OCI-LY3 (cell line): ENCODE measurements around the gene CGREF1.

Experiments used
- H2AFZ ChIP-seq: fragments of 200-600, 300-600 bp; shearing (Covaris generic); 2 replicates; pipeline ENCODE4 v1.6.0; 2014; ENCODE audit warnings: antibody characterized with exemption, low read depth, low read length
- H3K27ac ChIP-seq: fragments of 200-600, 300-600 bp; sonication (generic); 2 replicates; pipeline ENCODE4 v1.5.1; 2014; ENCODE audit warnings: mild to moderate bottlenecking, low read length, moderate library complexity, mixed read lengths
- H3K27me3 ChIP-seq: fragments of 200-600, 300-600 bp; sonication (generic); 2 replicates; pipeline ENCODE4 v1.6.1; 2014; ENCODE audit warnings: low read depth, low read length, mixed read lengths
- H3K36me3 ChIP-seq: fragments of 200-600, 300-600 bp; sonication (generic); replicated peaks from 2 replicates; pipeline ENCODE3; 2014; ENCODE audit warnings: low read depth, low read length, mixed read lengths
- H3K4me1 ChIP-seq: fragments of 300-600, 200-600 bp; sonication (generic); 2 replicates; pipeline ENCODE4 v1.6.1; 2014; ENCODE audit warnings: low read length, mixed read lengths
- H3K4me2 ChIP-seq: fragments of 200-600, 300-600 bp; sonication (generic); 2 replicates; pipeline ENCODE4 v1.6.1; 2014; ENCODE audit warnings: low read length, mixed read lengths
- H3K4me3 ChIP-seq: fragments of 300-600, 200-600 bp; sonication (generic); 2 replicates; pipeline ENCODE4 v1.5.1; 2014; ENCODE audit warnings: antibody characterized with exemption, mild to moderate bottlenecking, low read length, moderate library complexity
- H3K79me2 ChIP-seq: fragments of 300-600, 200-600 bp; shearing (Covaris generic); 2 replicates; pipeline ENCODE4 v1.6.1; 2014; ENCODE audit warnings: mild to moderate bottlenecking, low read length, mixed read lengths
- H3K9ac ChIP-seq: fragments of 300-600, 200-600 bp; shearing (Covaris generic); 2 replicates; pipeline ENCODE4 v1.6.0; 2014; ENCODE audit warnings: mild to moderate bottlenecking, low read length, moderate library complexity
- H3K9me3 ChIP-seq: fragments of 200-600, 300-600 bp; shearing (Covaris generic); 2 replicates; pipeline ENCODE4 v1.6.1; 2014; ENCODE audit warnings: low read length, mixed read lengths; ENCODE audit not compliant: insufficient read depth
- H4K20me1 ChIP-seq: fragments of 200-600, 300-600 bp; sonication (generic); 2 replicates; pipeline ENCODE4 v1.6.1; 2016; ENCODE audit warnings: low read length, mixed read lengths; ENCODE audit not compliant: insufficient read depth
- EZH2phosphoT487 ChIP-seq: fragments of 200-600 bp; shearing (Covaris generic); IDR thresholded peaks from 2 replicates; pipeline ENCODE4 v1.6.1; 2018; ENCODE audit warnings: antibody characterized with exemption, mixed run types, low read depth
- TF ChIP-seq, protein P1 (sequence below): fragments of 200-600, 300-600 bp; sonication (generic); IDR thresholded peaks from 2 replicates; pipeline ENCODE4 v1.5.1; 2014; ENCODE audit warnings: antibody characterized with exemption, low read length, low read depth

The CGREF1 gene

DNA sequence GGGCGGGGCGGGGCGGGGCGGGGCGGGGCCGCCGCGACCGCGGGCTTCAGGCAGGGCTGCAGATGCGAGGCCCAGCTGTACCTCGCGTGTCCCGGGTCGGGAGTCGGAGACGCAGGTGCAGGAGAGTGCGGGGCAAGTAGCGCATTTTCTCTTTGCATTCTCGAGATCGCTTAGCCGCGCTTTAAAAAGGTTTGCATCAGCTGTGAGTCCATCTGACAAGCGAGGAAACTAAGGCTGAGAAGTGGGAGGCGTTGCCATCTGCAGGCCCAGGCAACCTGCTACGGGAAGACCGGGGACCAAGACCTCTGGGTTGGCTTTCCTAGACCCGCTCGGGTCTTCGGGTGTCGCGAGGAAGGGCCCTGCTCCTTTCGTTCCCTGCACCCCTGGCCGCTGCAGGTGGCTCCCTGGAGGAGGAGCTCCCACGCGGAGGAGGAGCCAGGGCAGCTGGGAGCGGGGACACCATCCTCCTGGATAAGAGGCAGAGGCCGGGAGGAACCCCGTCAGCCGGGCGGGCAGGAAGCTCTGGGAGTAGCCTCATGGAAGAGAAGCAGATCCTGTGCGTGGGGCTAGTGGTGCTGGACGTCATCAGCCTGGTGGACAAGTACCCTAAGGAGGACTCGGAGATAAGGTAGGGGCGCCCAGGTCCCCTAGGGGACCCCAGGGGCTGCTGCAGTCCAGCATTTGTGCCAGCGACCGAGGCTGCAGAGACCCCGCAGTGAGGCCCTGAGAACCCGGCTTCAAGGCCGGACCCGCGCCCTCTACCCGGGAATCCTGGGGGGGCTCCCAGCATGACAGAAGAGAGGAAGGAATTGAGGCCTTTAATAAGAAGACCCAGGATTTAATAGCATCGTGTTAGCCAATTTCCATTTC lies 32.0 kb downstream of the CGREF1 start, which contains the start of gene KHK:
KHK (plus strand) TSS at position 49 of the 870 bp plus-strand sequence; CDS start at position 537, 488 bp downstream.
- Histone ChIP-seq H3K36me3 (no peaks in the 10 kb centered on the region), H3K27ac (peak within 1 kb of the TSS; percentile 14; the same call in 1 of the 2 replicates), H4K20me1 (no peaks in the 10 kb centered on the region), H3K79me2 (no peaks in the 10 kb centered on the region), H3K9ac (peak within 1 kb of the TSS; percentile 70), H3K9me3 (no peaks in the 10 kb centered on the region), H3K27me3 (no peaks in the 10 kb centered on the region), H2AFZ (peak within 1 kb of the TSS; percentile 28), H3K4me2 (peak within 1 kb of the TSS; percentile 96), H3K4me1 (peaks cover 8% of the 10 kb centered on the region), H3K4me3 (peak within 1 kb of the TSS; percentile 82)
- TF ChIP-seq, protein P1, sequence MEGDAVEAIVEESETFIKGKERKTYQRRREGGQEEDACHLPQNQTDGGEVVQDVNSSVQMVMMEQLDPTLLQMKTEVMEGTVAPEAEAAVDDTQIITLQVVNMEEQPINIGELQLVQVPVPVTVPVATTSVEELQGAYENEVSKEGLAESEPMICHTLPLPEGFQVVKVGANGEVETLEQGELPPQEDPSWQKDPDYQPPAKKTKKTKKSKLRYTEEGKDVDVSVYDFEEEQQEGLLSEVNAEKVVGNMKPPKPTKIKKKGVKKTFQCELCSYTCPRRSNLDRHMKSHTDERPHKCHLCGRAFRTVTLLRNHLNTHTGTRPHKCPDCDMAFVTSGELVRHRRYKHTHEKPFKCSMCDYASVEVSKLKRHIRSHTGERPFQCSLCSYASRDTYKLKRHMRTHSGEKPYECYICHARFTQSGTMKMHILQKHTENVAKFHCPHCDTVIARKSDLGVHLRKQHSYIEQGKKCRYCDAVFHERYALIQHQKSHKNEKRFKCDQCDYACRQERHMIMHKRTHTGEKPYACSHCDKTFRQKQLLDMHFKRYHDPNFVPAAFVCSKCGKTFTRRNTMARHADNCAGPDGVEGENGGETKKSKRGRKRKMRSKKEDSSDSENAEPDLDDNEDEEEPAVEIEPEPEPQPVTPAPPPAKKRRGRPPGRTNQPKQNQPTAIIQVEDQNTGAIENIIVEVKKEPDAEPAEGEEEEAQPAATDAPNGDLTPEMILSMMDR: no peak
- no peak for TF ChIP-seq EZH2phosphoT487

DNA sequence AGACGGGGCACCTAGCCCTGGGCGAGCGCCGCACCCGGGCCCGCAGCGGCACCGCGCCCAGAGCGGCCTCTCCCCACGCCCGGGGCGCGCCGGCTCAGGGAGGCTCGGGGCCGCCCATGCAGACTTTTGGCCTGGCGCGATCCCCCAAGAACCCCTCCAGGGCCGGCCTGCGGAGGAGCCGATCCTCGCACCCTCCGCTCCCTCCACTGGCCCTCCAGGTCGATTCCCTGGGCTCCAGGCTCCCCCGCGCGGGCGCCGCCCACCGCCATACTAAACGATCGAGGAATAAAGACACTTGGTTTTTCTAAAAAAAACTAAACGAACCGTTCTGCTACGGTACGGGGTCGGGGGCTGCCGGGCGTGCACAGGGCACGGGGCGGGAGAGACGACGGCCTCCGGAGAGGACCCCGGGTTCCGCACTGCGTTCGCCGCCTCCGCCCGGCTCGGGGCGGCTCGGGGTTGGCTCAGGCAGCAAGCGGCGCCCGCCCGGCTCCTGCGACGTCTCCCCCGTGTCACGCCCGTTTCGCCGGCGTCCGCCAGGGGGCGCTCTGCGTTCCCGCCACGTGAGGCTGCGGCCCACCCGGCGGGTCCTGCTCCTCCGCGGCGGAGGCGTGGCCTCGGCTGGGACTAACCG lies 32.7 kb downstream of the CGREF1 start:
- H2AFZ ChIP-seq: 0 out of 2 replicates have a peak overlapping the region, but pooled peaks have one; percentile 27
- no peaks in the 10 kb centered on the region for H3K36me3 ChIP-seq
- peak overlapping the region; percentile 70 for H3K9ac ChIP-seq
- peak overlapping the region; percentile 82 for H3K4me3 ChIP-seq
- no peaks in the 10 kb centered on the region for H4K20me1 ChIP-seq
- peaks cover 15% of the 10 kb centered on the region for H3K4me1 ChIP-seq
- H3K27me3 ChIP-seq: no peaks in the 10 kb centered on the region
- no peaks in the 10 kb centered on the region for H3K9me3 ChIP-seq
- peak overlapping the region; percentile 14; the same call in 1 of the 2 replicates for H3K27ac ChIP-seq
- no peak for TF ChIP-seq EZH2phosphoT487
- TF ChIP-seq, protein P1: peak; percentile 57
- peak overlapping the region; percentile 96 for H3K4me2 ChIP-seq
- H3K79me2 ChIP-seq: no peaks in the 10 kb centered on the region

DNA sequence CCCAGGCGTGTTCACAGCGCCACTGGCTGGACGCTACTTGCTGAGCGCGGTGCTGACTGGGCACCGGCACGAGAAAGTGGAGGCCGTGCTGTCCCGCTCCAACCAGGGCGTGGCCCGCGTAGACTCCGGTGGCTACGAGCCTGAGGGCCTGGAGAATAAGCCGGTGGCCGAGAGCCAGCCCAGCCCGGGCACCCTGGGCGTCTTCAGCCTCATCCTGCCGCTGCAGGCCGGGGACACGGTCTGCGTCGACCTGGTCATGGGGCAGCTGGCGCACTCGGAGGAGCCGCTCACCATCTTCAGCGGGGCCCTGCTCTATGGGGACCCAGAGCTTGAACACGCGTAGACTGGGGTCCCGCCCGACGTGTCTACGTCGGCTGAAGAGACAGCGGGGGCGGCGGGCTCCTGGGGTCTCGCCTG lies 33.2 kb downstream of the CGREF1 start:
- Histone ChIP-seq H3K4me2 (peak overlapping the region; percentile 96), H3K4me3 (peak overlapping the region; percentile 77), H3K27ac (no peak overlapping the region), H3K4me1 (peaks cover 19% of the 10 kb centered on the region), H2AFZ (peak overlapping the region; percentile 27; the same call in 1 of the 2 replicates), H3K9ac (peak overlapping the region; percentile 70), H3K36me3 (no peaks in the 10 kb centered on the region), H4K20me1 (no peaks in the 10 kb centered on the region), H3K27me3 (no peaks in the 10 kb centered on the region), H3K9me3 (no peaks in the 10 kb centered on the region), H3K79me2 (no peaks in the 10 kb centered on the region)
- TF ChIP-seq, protein P1: peak; percentile 41
- no peak for TF ChIP-seq EZH2phosphoT487
